Hepatocyte (in vitro differentiated cells): ENCODE measurements around the gene S100A11. TPM values are rescaled to one million over a fixed set of nuclear protein-coding genes. Genes with fewer than 3 reads are reported as not detected.

Experiments
- DNase-seq: peaks from one replicate; pipeline ENCODE4 v3.0.0-alpha.2; 2016; ENCODE audit warnings: low spot score
- H2AFZ ChIP-seq: fragments of 200-600 bp; sonication (generic); 2 replicates; pipeline ENCODE4 v1.6.0; 2016; ENCODE audit warnings: antibody characterized with exemption, mild to moderate bottlenecking
- H3K27ac ChIP-seq: fragments of 200-600 bp; sonication (generic); 2 replicates; pipeline ENCODE4 v1.5.1; 2016; ENCODE audit warnings: mild to moderate bottlenecking
- H3K27me3 ChIP-seq: fragments of 200-600 bp; sonication (generic); 2 replicates; pipeline ENCODE4 v1.6.1; 2016
- H3K36me3 ChIP-seq: fragments of 200-600 bp; sonication (generic); replicated peaks from 2 replicates; pipeline ENCODE4 v1.5.1; 2016; ENCODE audit warnings: low read depth; ENCODE audit not compliant: insufficient read depth
- H3K4me1 ChIP-seq: fragments of 200-600 bp; sonication (generic); 2 replicates; pipeline ENCODE4 v1.5.1; 2016; ENCODE audit warnings: mild to moderate bottlenecking, moderate library complexity; ENCODE audit not compliant: insufficient read depth
- H3K4me2 ChIP-seq: fragments of 200-600 bp; sonication (generic); 2 replicates; pipeline ENCODE4 v1.6.0; 2016
- H3K4me3 ChIP-seq: fragments of 200-600 bp; sonication (generic); 2 replicates; pipeline ENCODE4 v1.5.1; 2016; ENCODE audit warnings: mild to moderate bottlenecking
- H3K79me2 ChIP-seq: fragments of 200-600 bp; sonication (generic); 2 replicates; pipeline ENCODE4 v1.6.0; 2017; ENCODE audit warnings: mild to moderate bottlenecking
- H3K9me2 ChIP-seq: fragments of 200-600 bp; sonication (generic); replicated peaks from 2 replicates; pipeline ENCODE4 v1.6.0; 2017; ENCODE audit warnings: mild to moderate bottlenecking; ENCODE audit not compliant: insufficient read depth
- H3K9me3 ChIP-seq: fragments of 200-600 bp; sonication (generic); 2 replicates; pipeline ENCODE4 v1.5.1; 2016; ENCODE audit warnings: low read depth, mild to moderate bottlenecking
- H4K20me1 ChIP-seq: fragments of 200-600 bp; sonication (generic); 2 replicates; pipeline ENCODE4 v1.6.0; 2016; ENCODE audit warnings: mild to moderate bottlenecking; ENCODE audit not compliant: insufficient read depth, poor library complexity, severe bottlenecking
- CTCF ChIP-seq: fragments of 200-600 bp; sonication (generic); IDR thresholded peaks from 2 replicates; pipeline ENCODE4 v1.5.1; 2016; ENCODE audit warnings: antibody characterized with exemption, mild to moderate bottlenecking; ENCODE audit not compliant: poor library complexity
- EZH2 ChIP-seq: fragments of 200-600 bp; sonication (generic); IDR thresholded peaks from 2 replicates; pipeline ENCODE4 v1.6.1; 2016; ENCODE audit warnings: antibody characterized with exemption, mild to moderate bottlenecking, borderline replicate concordance
- EZH2phosphoT487 ChIP-seq: fragments of 200-600 bp; sonication (generic); IDR thresholded peaks from one replicate; pipeline ENCODE4 v1.6.1; 2018; ENCODE audit warnings: antibody characterized with exemption, mild to moderate bottlenecking, low read depth, moderate library complexity; ENCODE audit not compliant: unreplicated experiment, severe bottlenecking
- WGBS: methylation state at CpG from one replicate; pipeline ENCODE4 v1.1.6; 2016; ENCODE audit warnings: low lambda C conversion rate; ENCODE audit errors: missing lambda C conversion rate; 5-methylcytosine and 5-hydroxymethylcytosine counted together
- polyA plus RNA-seq: library from polyadenylated mRNA; unstranded; fragments of >200 nt; fragmentation: Nextera tagmentation; extraction: Ambion mirVana; gene quantifications from 2 replicates; pipeline ENCODE4 v1.2.1, GENCODE V29; 2016
- total RNA-seq: library from RNA; depleted of rRNA; stranded (reverse); fragments of >200 nt; gene quantifications from 2 replicates; pipeline ENCODE4 v1.2.3, GENCODE V29; 2014

S100A11 gene
- total and polyA plus RNA-seq, 2 experiments from 2014 or later = 258 to 1,491 TPM

- Histone ChIP-seq H3K36me3 (no peaks in the 10 kb centered on the region), H3K9me2 (no peaks in the 10 kb centered on the region), H3K27me3 (no peaks in the 10 kb centered on the region), H3K27ac (peak overlapping the region; percentile 100), H3K4me3 (peak overlapping the region; percentile 84), H2AFZ (peak overlapping the region; percentile 65), H3K79me2 (peaks cover 56% of the 10 kb centered on the region), H3K4me2 (peak overlapping the region; percentile 91), H3K9me3 (no peaks in the 10 kb centered on the region), H4K20me1 (peaks cover 18% of the 10 kb centered on the region), H3K4me1 (peaks cover 53% of the 10 kb centered on the region)
- no peak for TF ChIP-seq CTCF
- TF ChIP-seq EZH2phosphoT487 = no peak
- no peak for TF ChIP-seq EZH2
- 14% methylated on average over 21 of the region's 21 CpGs for WGBS
- DNase-seq = peak; percentile 89
Measured at GRCh38 chr1:151992303-151993083, 44.3 kb downstream of the S100A11 start.

GRCh38 chr1:151991663-151992302 lies 45.0 kb downstream of the S100A11 start:
- Histone ChIP-seq H3K27me3 (no peaks in the 10 kb centered on the region), H3K4me3 (peak overlapping the region; percentile 84), H3K4me1 (peaks cover 54% of the 10 kb centered on the region), H3K4me2 (peak overlapping the region; percentile 91), H3K27ac (peak overlapping the region; percentile 100), H3K9me3 (no peaks in the 10 kb centered on the region), H3K36me3 (no peaks in the 10 kb centered on the region), H3K9me2 (no peaks in the 10 kb centered on the region), H3K79me2 (peaks cover 63% of the 10 kb centered on the region), H4K20me1 (peaks cover 18% of the 10 kb centered on the region), H2AFZ (no peak overlapping the region)
- no peak for DNase-seq
- 32% methylated on average over 6 of the region's 6 CpGs for WGBS
- TF ChIP-seq CTCF = no peak
- TF ChIP-seq EZH2phosphoT487 = no peak
- no peak for TF ChIP-seq EZH2

GRCh38 chr1:151990856-151991198 lies 46.0 kb downstream of the S100A11 start:
- Histone ChIP-seq H3K79me2 (peaks cover 72% of the 10 kb centered on the region), H3K36me3 (no peaks in the 10 kb centered on the region), H3K4me2 (peak overlapping the region; percentile 91), H3K4me1 (peaks cover 54% of the 10 kb centered on the region), H3K27ac (peak overlapping the region; percentile 100), H3K27me3 (no peaks in the 10 kb centered on the region), H3K4me3 (peak overlapping the region; percentile 84), H4K20me1 (peaks cover 18% of the 10 kb centered on the region), H2AFZ (no peak overlapping the region), H3K9me2 (no peaks in the 10 kb centered on the region), H3K9me3 (no peaks in the 10 kb centered on the region)
- peak; percentile 47 for DNase-seq
- TF ChIP-seq EZH2phosphoT487 (no peak), CTCF (no peak), EZH2 (no peak)
- WGBS = 5% methylated on average over 5 of the region's 5 CpGs
